ENCODE data around the gene MACROD2. TPM values are rescaled to one million over a fixed set of nuclear protein-coding genes. Genes with fewer than 3 reads are reported as not detected.

The MACROD2 gene
- total and polyA plus RNA-seq, 2 of the 4 experiments (the other 2 are of a cell fraction): not detected

DNA sequence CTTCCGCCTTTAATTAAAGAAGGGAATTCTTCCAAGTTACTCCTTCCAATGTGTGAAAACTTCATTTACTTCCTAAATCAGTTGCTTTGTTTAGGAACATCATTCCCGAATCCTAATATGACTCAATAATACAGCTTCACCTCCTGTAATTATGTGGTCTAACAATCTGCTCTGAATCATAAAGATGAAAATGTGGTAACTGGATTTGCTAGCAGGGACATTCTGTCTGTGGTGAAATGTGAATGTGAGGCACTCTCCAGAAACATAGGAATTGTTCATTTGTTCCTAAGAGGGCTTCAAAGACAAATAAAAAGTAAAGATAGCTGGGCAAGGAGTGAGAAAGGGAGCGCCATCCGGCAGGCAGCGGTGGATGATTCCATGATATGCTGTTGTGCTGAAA, 1899.8 kb downstream of the MACROD2 start:
- Histone ChIP-seq H3K27me3 (ENCODE audit: control insufficient read depth, insufficient read depth, low read length) (no peaks in the 10 kb centered on the region), H3K9ac (ENCODE audit: low read depth, low read length) (no peak overlapping the region), H3K23ac (ENCODE audit: low read depth, low read length) (no peak overlapping the region), H3K79me1 (ENCODE audit: low read depth in 1 of 2, low read length in 2 of 2) (no peaks in the 10 kb centered on the region), H3K4ac (ENCODE audit: low read depth, low read length) (no peak overlapping the region), H3K36me3 (ENCODE audit: control insufficient read depth, insufficient read depth, low read length) (no peaks in the 10 kb centered on the region), H3K27ac (ENCODE audit: insufficient read depth, low read length) (no peak overlapping the region), H3K4me3 (ENCODE audit: insufficient read depth, low read depth, low read length) (no peak overlapping the region), H3K4me1 (ENCODE audit: control insufficient read depth, insufficient read depth, low read length) (no peaks in the 10 kb centered on the region), H3K14ac (replicated peaks; ENCODE audit: low read depth, low read length) (no peak overlapping the region), H2AK9ac (replicated peaks; ENCODE audit: low read depth, low read length, poor library complexity) (no peak overlapping the region), H2BK120ac (ENCODE audit: low read depth, low read length) (no peak overlapping the region), H3K9me1 (ENCODE audit: insufficient read depth, low read length) (no peaks in the 10 kb centered on the region), H4K20me1 (ENCODE audit: insufficient read depth, low read length) (no peaks in the 10 kb centered on the region), H3K18ac (ENCODE audit: low read depth, low read length) (no peak overlapping the region), H4K91ac (ENCODE audit: insufficient read depth, low read depth, low read length) (no peak overlapping the region), H2BK15ac (ENCODE audit: low read depth, low read length) (no peak overlapping the region), H3K4me2 (ENCODE audit: low read depth, low read length) (no peak overlapping the region), H4K8ac (ENCODE audit: low read depth in 2 of 2, low read length in 2 of 2) (no peak overlapping the region), H2AK5ac (ENCODE audit: low read depth, low read length) (no peak overlapping the region), H3K56ac (ENCODE audit: extremely low read depth, insufficient read depth, low read length) (no peak overlapping the region), H3K9me3 (ENCODE audit: control insufficient read depth, insufficient read depth, low read length) (peaks cover 5% of the 10 kb centered on the region; the same call in 1 of the 2 replicates), H2BK20ac (ENCODE audit: low read depth, low read length) (no peak overlapping the region), H2AFZ (replicated peaks; ENCODE audit: low read length, poor library complexity) (no peak overlapping the region), H4K5ac (ENCODE audit: low read depth, low read length) (no peak overlapping the region), H2BK5ac (ENCODE audit: low read depth, low read length, poor library complexity, severe bottlenecking) (no peak overlapping the region)
- no peak for DNase-seq
- no CpG with 5 or more reads among the region's 5 CpGs for WGBS, 2 experiments (ENCODE audit: extremely low coverage in 2 of 2, insufficient read length in 1 of 2)
- dilution Hi-C loops (cut with HindIII; ENCODE audit: low sequenced_read_pairs, unreplicated experiment) (no loop called here), in situ Hi-C loops (cut with MboI; ENCODE audit: low sequenced_read_pairs) (no loop called here), intact Hi-C loops (cut with micrococcal nuclease) (no loop called here)
- no TSS peak for BruUV-seq (replicated peaks)
- POLR2A ChIA-PET (ENCODE audit: unreplicated experiment): no interaction called here
- CTCF ChIA-PET: interaction anchor here (1.0 kb wide), 1 partner anchor 26 kb away, joined by 3 read pairs; no protein-coding TSS in a partner anchor
- no peak for ATAC-seq (ENCODE audit: low read depth)
- no peak for TF ChIP-seq CEBPB (IDR thresholded peaks at IDR 0.05; ENCODE audit: low read depth, low read length)

All from IMR-90 (cell line).